ENCODE data around the gene DIPK2B. TPM values are rescaled to one million over a fixed set of nuclear protein-coding genes. Genes with fewer than 3 reads are reported as not detected.

The DIPK2B gene
- total and polyA plus RNA-seq, 4 donors = 6.8 to 31.9 (median 13.4) TPM

DNA sequence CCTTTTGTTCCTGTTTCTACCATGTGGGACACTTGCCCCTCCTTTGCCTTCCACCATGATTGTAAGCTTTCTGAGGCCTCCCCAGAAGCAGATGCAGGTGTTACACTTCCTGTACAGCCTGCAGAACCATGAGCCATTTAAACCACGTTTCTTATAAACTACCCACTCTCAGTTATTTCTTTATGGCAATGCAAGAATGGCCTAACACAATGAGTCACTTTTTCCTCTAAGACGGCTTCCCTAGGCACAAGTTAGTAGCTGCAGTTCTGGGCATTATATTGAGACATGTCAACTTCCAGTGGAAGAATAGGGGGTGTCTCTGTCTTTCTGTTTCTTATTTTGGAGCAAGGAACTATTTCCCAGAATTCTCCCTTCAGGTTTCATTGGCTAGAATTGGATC, 32.9 kb upstream of the DIPK2B start:
- Histone ChIP-seq H3K9ac (ENCODE audit: insufficient read depth in 1 of 2, low read length in 2 of 2) (no peak overlapping the region), H3K36me3 (ENCODE audit: control insufficient read depth in 4 of 4, insufficient read depth in 4 of 4, low read length in 4 of 4) (no peaks in the 10 kb centered on the region), H3K4me3 (no peak overlapping the region), H3K4me1 (ENCODE audit: control insufficient read depth in 5 of 5, insufficient read depth in 5 of 5, low read length in 5 of 5) (no peaks in the 10 kb centered on the region), H3K9me3 (ENCODE audit: control insufficient read depth in 4 of 4, insufficient read depth in 3 of 4, low read length in 3 of 4) (no peaks in the 10 kb centered on the region), H3K27ac (ENCODE audit: low read depth in 1 of 2, low read length in 1 of 2) (no peak overlapping the region), H3K27me3 (ENCODE audit: control insufficient read depth in 3 of 3, insufficient read depth in 3 of 3, low read length in 2 of 3) (peaks cover 0 to 31% (median 18%) of the 10 kb centered on the region in 3 donors)
- WGBS, 2 donors = 35 to 41% methylated on average over 2 of the region's 2 CpGs
- DNase-seq (no peak), ATAC-seq (ENCODE audit: insufficient read depth, low FRiP score) (no peak)
- TF ChIP-seq, protein P1, sequence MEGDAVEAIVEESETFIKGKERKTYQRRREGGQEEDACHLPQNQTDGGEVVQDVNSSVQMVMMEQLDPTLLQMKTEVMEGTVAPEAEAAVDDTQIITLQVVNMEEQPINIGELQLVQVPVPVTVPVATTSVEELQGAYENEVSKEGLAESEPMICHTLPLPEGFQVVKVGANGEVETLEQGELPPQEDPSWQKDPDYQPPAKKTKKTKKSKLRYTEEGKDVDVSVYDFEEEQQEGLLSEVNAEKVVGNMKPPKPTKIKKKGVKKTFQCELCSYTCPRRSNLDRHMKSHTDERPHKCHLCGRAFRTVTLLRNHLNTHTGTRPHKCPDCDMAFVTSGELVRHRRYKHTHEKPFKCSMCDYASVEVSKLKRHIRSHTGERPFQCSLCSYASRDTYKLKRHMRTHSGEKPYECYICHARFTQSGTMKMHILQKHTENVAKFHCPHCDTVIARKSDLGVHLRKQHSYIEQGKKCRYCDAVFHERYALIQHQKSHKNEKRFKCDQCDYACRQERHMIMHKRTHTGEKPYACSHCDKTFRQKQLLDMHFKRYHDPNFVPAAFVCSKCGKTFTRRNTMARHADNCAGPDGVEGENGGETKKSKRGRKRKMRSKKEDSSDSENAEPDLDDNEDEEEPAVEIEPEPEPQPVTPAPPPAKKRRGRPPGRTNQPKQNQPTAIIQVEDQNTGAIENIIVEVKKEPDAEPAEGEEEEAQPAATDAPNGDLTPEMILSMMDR (IDR thresholded peaks at IDR 0.05; ENCODE audit: control extremely low read depth, extremely low read depth) = no peak

DNA sequence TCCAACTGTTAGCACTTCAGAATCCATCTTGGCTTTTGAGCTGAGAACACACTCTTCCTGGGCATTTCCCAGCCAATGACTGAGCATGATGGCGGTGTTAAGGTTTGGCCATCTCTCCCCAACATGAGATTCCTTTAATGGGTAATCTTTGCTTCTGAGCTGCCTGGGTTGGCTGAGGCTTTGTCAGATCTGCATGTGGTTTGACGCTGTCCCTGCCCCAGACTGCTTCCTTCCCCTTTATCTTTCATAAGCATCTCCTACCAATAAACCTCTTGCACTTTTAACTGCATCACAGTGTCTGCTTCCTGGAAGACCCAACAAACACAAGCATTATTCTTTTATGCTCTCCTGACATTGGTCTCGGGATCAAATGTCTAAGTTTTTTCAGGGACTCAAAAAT, 31.5 kb upstream of the DIPK2B start:
- H3K4me1 ChIP-seq (ENCODE audit: control insufficient read depth in 5 of 5, insufficient read depth in 5 of 5, low read length in 5 of 5) = no peaks in the 10 kb centered on the region
- H3K9me3 ChIP-seq (ENCODE audit: control insufficient read depth in 4 of 4, insufficient read depth in 3 of 4, low read length in 3 of 4) = no peaks in the 10 kb centered on the region
- ATAC-seq (ENCODE audit: insufficient read depth, low FRiP score) = no peak
- H3K9ac ChIP-seq (ENCODE audit: insufficient read depth in 1 of 2, low read length in 2 of 2) = no peak overlapping the region
- DNase-seq = no peak
- no peaks in the 10 kb centered on the region for H3K36me3 ChIP-seq (ENCODE audit: control insufficient read depth in 4 of 4, insufficient read depth in 4 of 4, low read length in 4 of 4)
- 22 to 41% methylated on average over 3 of the region's 3 CpGs for WGBS, 2 donors
- peaks cover 0 to 39% (median 18%) of the 10 kb centered on the region in 3 donors for H3K27me3 ChIP-seq (ENCODE audit: control insufficient read depth in 3 of 3, insufficient read depth in 3 of 3, low read length in 2 of 3)
- no peak overlapping the region for H3K4me3 ChIP-seq
- H3K27ac ChIP-seq (ENCODE audit: low read depth in 1 of 2, low read length in 1 of 2) = no peak overlapping the region
- TF ChIP-seq, protein P1 (IDR thresholded peaks at IDR 0.05; ENCODE audit: control extremely low read depth, extremely low read depth) = no peak

DNA sequence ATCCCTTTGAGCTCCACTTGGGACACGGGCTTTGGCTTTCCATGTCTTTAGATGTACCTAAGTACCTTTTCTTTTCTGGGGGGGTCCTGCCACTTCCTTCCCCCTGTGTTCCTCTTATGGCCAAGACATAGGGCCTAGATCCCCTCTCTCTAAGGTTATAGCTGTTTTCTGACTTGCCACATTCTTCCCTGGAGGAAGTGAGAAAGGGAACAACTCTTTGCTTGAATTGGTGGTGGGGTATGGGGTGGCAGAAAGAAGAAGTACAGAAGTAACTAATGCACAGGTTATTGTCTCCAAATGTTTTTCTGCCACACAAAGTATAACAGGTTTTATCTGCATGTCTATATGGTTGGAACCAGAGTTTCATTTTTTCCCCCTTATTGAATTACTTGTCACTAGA, 29.7 kb upstream of the DIPK2B start:
- ATAC-seq (ENCODE audit: insufficient read depth, low FRiP score) = no peak
- TF ChIP-seq, protein P1 (IDR thresholded peaks at IDR 0.05; ENCODE audit: control extremely low read depth, extremely low read depth) = no peak

DNA sequence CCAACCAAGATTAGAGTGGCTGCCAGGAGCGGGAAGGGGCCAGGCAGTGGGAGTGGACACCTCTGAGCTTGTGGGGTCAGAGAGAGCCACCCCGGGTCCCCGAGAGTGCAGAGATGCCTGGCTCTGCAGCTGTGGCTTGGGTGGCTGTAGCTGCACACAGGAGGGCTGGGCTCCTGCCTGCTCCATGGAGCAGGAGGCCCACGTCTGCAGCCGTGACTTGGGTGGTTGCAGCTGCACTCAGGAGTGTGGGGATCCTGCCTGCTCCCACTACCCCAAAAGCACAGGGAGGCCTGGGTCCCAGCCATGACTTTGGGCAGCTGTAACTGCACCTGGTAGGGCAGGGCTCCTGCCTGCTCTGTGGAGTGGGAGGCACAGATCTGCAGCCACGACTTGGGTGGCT, 28.7 kb upstream of the DIPK2B start:
- no peak overlapping the region for H3K9ac ChIP-seq (ENCODE audit: insufficient read depth in 1 of 2, low read length in 2 of 2)
- H3K4me3 ChIP-seq = no peak overlapping the region
- ATAC-seq (ENCODE audit: insufficient read depth, low FRiP score) (no peak), DNase-seq (no peak)
- no peaks in the 10 kb centered on the region for H3K36me3 ChIP-seq (ENCODE audit: control insufficient read depth in 4 of 4, insufficient read depth in 4 of 4, low read length in 4 of 4)
- no peak overlapping the region for H3K27ac ChIP-seq (ENCODE audit: low read depth in 1 of 2, low read length in 1 of 2)
- TF ChIP-seq, protein P1 (IDR thresholded peaks at IDR 0.05; ENCODE audit: control extremely low read depth, extremely low read depth) = no peak
- H3K27me3 ChIP-seq (ENCODE audit: control insufficient read depth in 3 of 3, insufficient read depth in 3 of 3, low read length in 2 of 3) = peaks cover 2 to 29% (median 8%) of the 10 kb centered on the region in 3 donors
- WGBS, 2 donors = 73 to 90% methylated on average over 4 to 6 of the region's 6 CpGs
- no peaks in the 10 kb centered on the region for H3K9me3 ChIP-seq (ENCODE audit: control insufficient read depth in 4 of 4, insufficient read depth in 3 of 4, low read length in 3 of 4)
- H3K4me1 ChIP-seq (ENCODE audit: control insufficient read depth in 5 of 5, insufficient read depth in 5 of 5, low read length in 5 of 5) = no peaks in the 10 kb centered on the region

More for the DNA sequence above, 29.7 kb upstream of the DIPK2B start:
- no peaks in the 10 kb centered on the region for H3K9me3 ChIP-seq (ENCODE audit: control insufficient read depth in 4 of 4, insufficient read depth in 3 of 4, low read length in 3 of 4)
- no peaks in the 10 kb centered on the region for H3K4me1 ChIP-seq (ENCODE audit: control insufficient read depth in 5 of 5, insufficient read depth in 5 of 5, low read length in 5 of 5)
- H3K27me3 ChIP-seq (ENCODE audit: control insufficient read depth in 3 of 3, insufficient read depth in 3 of 3, low read length in 2 of 3) = peaks cover 2 to 25% (median 11%) of the 10 kb centered on the region in 3 donors
- no peak for DNase-seq
- H3K9ac ChIP-seq (ENCODE audit: insufficient read depth in 1 of 2, low read length in 2 of 2) = no peak overlapping the region
- no peak overlapping the region for H3K27ac ChIP-seq (ENCODE audit: low read depth in 1 of 2, low read length in 1 of 2)
- WGBS, 2 donors = 40 to 68% methylated on average over 1 of the region's 1 CpG
- no peaks in the 10 kb centered on the region for H3K36me3 ChIP-seq (ENCODE audit: control insufficient read depth in 4 of 4, insufficient read depth in 4 of 4, low read length in 4 of 4)
- no peak overlapping the region for H3K4me3 ChIP-seq
